SK-N-SH treated with all-trans-retinoic acid at 6 μM for 48 hours (cell line): Measurements from ENCODE around the gene KPNA1.

Experiments used
- ATAC-seq: fragments of 200-7000 bp; cut with Tn5 transposase; 3 replicates; pipeline ENCODE4 v1.9.1; 2020; ENCODE audit warnings: mild to moderate bottlenecking, moderate library complexity
- ARNTL ChIP-seq: fragments of 450-650 bp; formaldehyde crosslinking; IDR thresholded peaks from 2 replicates; pipeline ENCODE4 v1.5.0; 2020; ENCODE audit warnings: low read depth, mild to moderate bottlenecking, moderate library complexity, borderline replicate concordance
- BACH2 ChIP-seq: fragments of 250-450 bp; sonication (Bioruptor Pico); IDR thresholded peaks from 2 replicates; pipeline ENCODE4 v1.9.0; 2021; ENCODE audit warnings: mild to moderate bottlenecking, borderline replicate concordance
- CREB5 ChIP-seq: fragments of 250-450 bp; sonication (Bioruptor Pico); IDR thresholded peaks from 2 replicates; pipeline ENCODE4 v1.5.1; 2020; ENCODE audit warnings: low read depth, mild to moderate bottlenecking, moderate library complexity
- CSRNP3 ChIP-seq: fragments of 250-450 bp; sonication (Bioruptor Pico); IDR thresholded peaks from 2 replicates; pipeline ENCODE4 v1.5.1; 2021; ENCODE audit warnings: mild to moderate bottlenecking, moderate library complexity
- ESRRG ChIP-seq: fragments of 250-450 bp; sonication (Bioruptor Pico); IDR thresholded peaks from 2 replicates; pipeline ENCODE4 v1.6.1; 2021; ENCODE audit warnings: mild to moderate bottlenecking
- GLIS3 ChIP-seq: fragments of 250-450 bp; sonication (Bioruptor Pico); IDR thresholded peaks from 2 replicates; pipeline ENCODE4 v1.5.0; 2020; ENCODE audit warnings: mild to moderate bottlenecking, moderate library complexity
- ISL1 ChIP-seq: fragments of 250-450 bp; sonication (Bioruptor Pico); IDR thresholded peaks from 2 replicates; pipeline ENCODE4 v2.1.2; 2022; ENCODE audit warnings: mild to moderate bottlenecking, moderate library complexity
- OSR1 ChIP-seq: fragments of 250-450 bp; sonication (Bioruptor Pico); IDR thresholded peaks from 2 replicates; pipeline ENCODE4 v1.8.0; 2022; ENCODE audit warnings: moderate library complexity, mild to moderate bottlenecking, inconsistent platforms
- PATZ1 ChIP-seq: fragments of 250-450 bp; sonication (Bioruptor Pico); IDR thresholded peaks from 2 replicates; pipeline ENCODE4 v1.8.0; 2020; ENCODE audit warnings: mild to moderate bottlenecking, moderate library complexity, borderline replicate concordance
- POU6F1 ChIP-seq: fragments of 250-450 bp; sonication (Bioruptor Pico); IDR thresholded peaks from 2 replicates; pipeline ENCODE4 v1.8.0; 2021; ENCODE audit warnings: low read depth, mild to moderate bottlenecking, moderate library complexity, borderline replicate concordance
- PPARA ChIP-seq: fragments of 250-450 bp; sonication (Bioruptor Pico); IDR thresholded peaks from 2 replicates; pipeline ENCODE4 v1.5.0; 2020; ENCODE audit warnings: mild to moderate bottlenecking, borderline replicate concordance
- RARB ChIP-seq: fragments of 250-450 bp; sonication (Bioruptor Pico); IDR thresholded peaks from 2 replicates; pipeline ENCODE4 v1.8.0; 2021; ENCODE audit warnings: mild to moderate bottlenecking, moderate library complexity
- SNAI2 ChIP-seq: fragments of 250-450 bp; sonication (Bioruptor Pico); IDR thresholded peaks from 2 replicates; pipeline ENCODE4 v1.5.0; 2020; ENCODE audit warnings: mild to moderate bottlenecking, moderate library complexity
- TCF4 ChIP-seq: fragments of 250-450 bp; sonication (Bioruptor Pico); IDR thresholded peaks from 2 replicates; pipeline ENCODE4 v1.8.0; 2021; ENCODE audit warnings: mild to moderate bottlenecking, moderate library complexity, borderline replicate concordance
- TSHZ2 ChIP-seq: fragments of 250-450 bp; sonication (Bioruptor Pico); IDR thresholded peaks from 2 replicates; pipeline ENCODE4 v1.5.0; 2020; ENCODE audit warnings: mild to moderate bottlenecking, moderate library complexity
- ZC3H10 ChIP-seq: fragments of 250-450 bp; sonication (Bioruptor Pico); IDR thresholded peaks from 2 replicates; pipeline ENCODE4 v1.5.1; 2021; ENCODE audit warnings: mild to moderate bottlenecking, moderate library complexity
- ZFP30 ChIP-seq: fragments of 450-650 bp; formaldehyde crosslinking; IDR thresholded peaks from 2 replicates; pipeline ENCODE4 v1.5.0; 2022; ENCODE audit warnings: mild to moderate bottlenecking, moderate library complexity
- ZNF565 ChIP-seq: fragments of 450-650 bp; formaldehyde crosslinking; conservative IDR thresholded peaks from 2 replicates; pipeline ENCODE4 v1.5.0; 2020; ENCODE audit warnings: low read depth, mild to moderate bottlenecking, moderate library complexity
- ZNF70 ChIP-seq: fragments of 450-650 bp; formaldehyde crosslinking; IDR thresholded peaks from 2 replicates; pipeline ENCODE4 v1.5.0; 2020; ENCODE audit warnings: mild to moderate bottlenecking, moderate library complexity
- ZNF8 ChIP-seq: fragments of 450-650 bp; formaldehyde crosslinking; IDR thresholded peaks from 2 replicates; pipeline ENCODE4 v1.5.0; 2020; ENCODE audit warnings: mild to moderate bottlenecking, moderate library complexity

Gene KPNA1

GRCh38 chr3:122488262-122488973, 26.3 kb downstream of the KPNA1 start:
- no peak for ATAC-seq
- TF ChIP-seq POU6F1 (CRISPR knock-in tag): no peak
- no peak for TF ChIP-seq CREB5
- no peak for TF ChIP-seq ESRRG (CRISPR knock-in tag)
- TF ChIP-seq SNAI2 (CRISPR knock-in tag): no peak
- TF ChIP-seq CSRNP3: no peak
- no peak for TF ChIP-seq RARB (CRISPR knock-in tag)
- TF ChIP-seq ARNTL (CRISPR knock-in tag): no peak
- TF ChIP-seq PATZ1 (CRISPR knock-in tag): no peak
- TF ChIP-seq PPARA (CRISPR knock-in tag): no peak
- no peak for TF ChIP-seq ZFP30 (CRISPR knock-in tag)
- no peak for TF ChIP-seq TCF4
- no peak for TF ChIP-seq ZNF70 (CRISPR knock-in tag)
- no peak for TF ChIP-seq ZNF8 (CRISPR knock-in tag)
- TF ChIP-seq ZNF565: no peak
- TF ChIP-seq TSHZ2: no peak
- no peak for TF ChIP-seq ZC3H10 (CRISPR knock-in tag)
- no peak for TF ChIP-seq GLIS3

- ATAC-seq: no peak
- no peak for TF ChIP-seq GLIS3
- TF ChIP-seq TSHZ2: no peak
- no peak for TF ChIP-seq CREB5
- TF ChIP-seq PPARA (CRISPR knock-in tag): no peak
- no peak for TF ChIP-seq BACH2
- TF ChIP-seq ISL1 (CRISPR knock-in tag): no peak
- no peak for TF ChIP-seq POU6F1 (CRISPR knock-in tag)
- TF ChIP-seq PATZ1 (CRISPR knock-in tag): no peak
- TF ChIP-seq ZNF8 (CRISPR knock-in tag): no peak
- TF ChIP-seq OSR1 (CRISPR knock-in tag): no peak
These were observed 29.8 kb downstream of the KPNA1 start for GRCh38 chr3:122484985-122485384.
